GM12865 (cell line): ENCODE results near the gene MEIOB.

Experiments
- DNase-seq: peaks from one replicate; pipeline ENCODE4 v3.0.0; 2010; ENCODE audit warnings: low read depth
- H3K4me3 ChIP-seq: 2 replicates; pipeline ENCODE4 v1.5.1; 2011; ENCODE audit warnings: mild to moderate bottlenecking, low read depth, low read length, control low read depth
- CTCF ChIP-seq: IDR thresholded peaks from 2 replicates; pipeline ENCODE4 v1.5.1; 2011; ENCODE audit warnings: low read length, control low read depth, low read depth, inconsistent platforms; ENCODE audit not compliant: insufficient read depth; ENCODE audit errors: missing control alignments

Gene MEIOB

GRCh38 chr16:1789643-1790045 lies 82.3 kb downstream of the MEIOB start:
- no peak overlapping the region for H3K4me3 ChIP-seq
- no peak for DNase-seq
- no peak for TF ChIP-seq CTCF

DNA sequence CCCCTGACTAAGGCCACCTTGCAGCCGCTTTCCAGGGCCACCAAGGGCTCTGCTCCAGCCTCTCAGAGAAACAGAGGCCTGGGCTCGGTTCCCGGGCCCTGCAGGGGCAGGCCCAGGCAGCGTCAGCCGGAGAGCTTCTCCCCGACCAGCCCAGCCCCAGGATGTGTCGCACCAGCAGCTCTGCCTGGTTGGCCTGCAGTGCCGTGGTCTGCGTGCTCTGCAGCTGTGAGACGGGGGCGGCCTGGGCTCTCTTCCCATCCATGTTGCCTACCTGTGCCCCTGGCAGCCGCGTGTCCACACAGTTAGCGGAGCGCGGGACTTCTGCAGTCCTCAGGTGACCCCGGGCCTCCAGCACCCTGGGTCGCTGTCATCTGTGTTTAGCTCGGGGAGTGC lies 83.3 kb downstream of the MEIOB start:
- DNase-seq, result no peak
- TF ChIP-seq CTCF, result no peak
- H3K4me3 ChIP-seq, result no peak overlapping the region

DNA sequence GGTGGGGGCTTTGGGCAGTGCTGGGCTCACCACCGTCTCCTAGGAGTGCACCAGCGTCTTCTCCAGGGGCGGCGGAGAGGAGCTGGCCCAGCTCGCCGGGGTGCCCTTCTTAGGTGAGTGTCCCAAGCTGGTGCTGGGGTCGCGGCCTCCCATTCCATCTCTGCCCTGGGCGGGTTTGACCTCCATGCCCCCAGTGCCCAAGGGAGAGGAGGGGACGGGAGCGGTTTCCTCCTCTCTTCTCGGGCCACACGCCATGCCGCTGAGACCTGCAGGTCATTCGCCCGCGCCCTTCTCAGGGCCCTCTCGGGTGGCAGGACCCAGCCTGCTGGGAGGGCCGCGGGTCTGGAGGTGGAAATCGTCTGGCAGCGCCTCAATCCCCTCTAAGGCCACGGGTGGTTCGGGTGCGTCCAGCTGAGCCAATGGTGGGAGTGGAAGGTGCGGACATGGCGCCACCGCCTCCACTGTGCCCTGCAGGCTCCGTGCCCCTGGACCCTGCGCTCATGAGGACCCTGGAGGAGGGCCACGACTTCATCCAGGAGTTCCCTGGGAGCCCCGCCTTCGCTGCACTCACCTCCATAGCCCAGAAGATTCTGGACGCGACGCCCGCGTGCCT lies 83.8 kb downstream of the MEIOB start:
- no peak for DNase-seq
- TF ChIP-seq CTCF, result no peak
- H3K4me3 ChIP-seq, result no peak overlapping the region

- no peak for DNase-seq
- H3K4me3 ChIP-seq, result no peak overlapping the region
- no peak for TF ChIP-seq CTCF
Observed at GRCh38 chr16:1787322-1788094, 84.5 kb downstream of the MEIOB start.

DNA sequence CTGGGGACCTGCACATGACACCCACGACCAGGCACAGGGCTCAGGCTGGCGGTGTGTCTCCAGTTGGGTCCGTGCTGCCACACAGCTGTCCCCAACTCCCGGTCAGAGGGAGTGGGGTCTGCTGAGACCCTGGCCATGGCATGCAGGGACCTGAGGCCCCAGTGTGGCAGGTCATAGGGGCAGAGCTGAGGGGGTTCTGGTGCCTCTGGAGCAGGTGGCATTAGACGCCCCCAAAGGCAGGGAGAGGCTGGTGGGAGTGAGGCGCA lies 85.0 kb downstream of the MEIOB start:
- TF ChIP-seq CTCF, result no peak
- no peak for DNase-seq
- no peak overlapping the region for H3K4me3 ChIP-seq

DNA sequence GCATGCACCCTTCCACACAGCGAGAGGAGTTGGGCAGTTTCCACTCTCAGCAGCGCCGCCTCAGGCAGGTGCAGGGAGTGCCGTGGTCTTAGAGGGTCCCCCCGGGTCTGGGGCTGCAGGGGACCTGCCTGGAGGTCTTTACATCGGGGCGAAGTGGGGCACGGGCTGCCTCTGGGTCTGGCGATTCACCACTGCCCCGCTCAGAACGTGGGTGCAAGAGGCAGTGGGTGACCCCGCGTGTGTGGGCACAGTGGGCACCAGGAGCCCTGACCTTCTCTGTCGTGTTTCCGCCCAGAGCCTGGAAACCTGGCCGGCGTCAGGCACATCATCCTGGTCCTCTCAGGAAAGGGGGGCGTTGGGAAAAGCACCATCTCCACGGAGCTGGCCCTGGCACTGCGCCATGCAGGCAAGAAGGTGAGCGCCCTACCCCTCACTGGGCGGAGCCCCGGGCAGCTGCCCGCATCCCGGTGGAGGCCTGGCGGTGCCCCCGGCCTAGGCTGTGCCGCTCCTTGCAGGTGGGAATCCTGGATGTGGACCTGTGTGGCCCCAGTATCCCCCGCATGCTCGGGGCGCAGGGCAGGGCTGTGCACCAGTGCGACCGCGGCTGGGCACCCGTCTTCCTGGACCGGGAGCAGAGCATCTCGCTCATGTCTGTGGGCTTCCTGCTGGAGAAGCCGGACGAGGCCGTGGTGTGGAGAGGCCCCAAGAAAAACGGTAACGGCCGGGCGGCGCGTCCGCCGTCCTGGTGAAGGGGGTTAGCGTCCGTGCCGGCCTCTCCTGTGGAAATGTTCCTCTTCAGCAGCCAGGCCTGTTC lies 85.5 kb downstream of the MEIOB start:
- no peak overlapping the region for H3K4me3 ChIP-seq
- no peak for TF ChIP-seq CTCF
- DNase-seq, result no peak
